Left renal cortex interstitium (tissue), 4 donors: ENCODE measurements around the gene PDE6B. TPM values are rescaled to one million over a fixed set of nuclear protein-coding genes. Genes with fewer than 3 reads are reported as not detected.

Experiments used
- DNase-seq, 4 donors: peaks; one replicate each; pipeline ENCODE4 v3.0.0-alpha.2; 2013; ENCODE audit warnings: low read depth in 4 of 4, low spot score in 2 of 4, missing footprints in 1 of 4
- polyA plus RNA-seq, 4 donors: library from polyadenylated mRNA; unstranded; fragments of 120-200 nt; gene quantifications; one replicate each; pipeline ENCODE4 v1.2.1, GENCODE V29; 2013; ENCODE audit not compliant: insufficient read length in 4 of 4

Gene PDE6B
- polyA plus RNA-seq, 4 donors, result 30.0 to 50.5 (median 41.4) TPM

GRCh38 chr4:621296-622070 is 3.9 kb upstream of the PDE6B start:
- DNase-seq, result no peak

GRCh38 chr4:622071-622995 is 3.0 kb upstream of the PDE6B start:
- DNase-seq, result no peak

- DNase-seq, result no peak
These were observed 2.1 kb upstream of the PDE6B start for GRCh38 chr4:622996-623913.

- no peak for DNase-seq
These were observed 1.3 kb upstream of the PDE6B start for GRCh38 chr4:623914-624566.

- no peak for DNase-seq
These were observed 323 bp downstream of the PDE6B start for GRCh38 chr4:625631-626161.

- no peak for DNase-seq
These were observed 1.1 kb downstream of the PDE6B start for GRCh38 chr4:626201-627091.

GRCh38 chr4:627347-628125 is 2.2 kb downstream of the PDE6B start:
- no peak for DNase-seq

- no peak for DNase-seq
These were observed 3.0 kb downstream of the PDE6B start for GRCh38 chr4:628311-628741.

GRCh38 chr4:628821-629635 is 3.7 kb downstream of the PDE6B start:
- DNase-seq, result no peak

- no peak for DNase-seq
These were observed 4.2 kb downstream of the PDE6B start for GRCh38 chr4:629636-629914.

GRCh38 chr4:629915-630641 is 4.7 kb downstream of the PDE6B start:
- DNase-seq, result no peak

- DNase-seq, result no peak
These were observed 5.3 kb downstream of the PDE6B start for GRCh38 chr4:630656-631055.

GRCh38 chr4:632196-632790 is 6.9 kb downstream of the PDE6B start:
- DNase-seq, result no peak

- no peak for DNase-seq
These were observed 7.6 kb downstream of the PDE6B start for GRCh38 chr4:632926-633325.

GRCh38 chr4:633406-633805 is 8.0 kb downstream of the PDE6B start:
- DNase-seq, result no peak

GRCh38 chr4:633976-634598 is 8.7 kb downstream of the PDE6B start:
- DNase-seq, result no peak
